Measurements from ENCODE around the gene IMMP2L.

DNA sequence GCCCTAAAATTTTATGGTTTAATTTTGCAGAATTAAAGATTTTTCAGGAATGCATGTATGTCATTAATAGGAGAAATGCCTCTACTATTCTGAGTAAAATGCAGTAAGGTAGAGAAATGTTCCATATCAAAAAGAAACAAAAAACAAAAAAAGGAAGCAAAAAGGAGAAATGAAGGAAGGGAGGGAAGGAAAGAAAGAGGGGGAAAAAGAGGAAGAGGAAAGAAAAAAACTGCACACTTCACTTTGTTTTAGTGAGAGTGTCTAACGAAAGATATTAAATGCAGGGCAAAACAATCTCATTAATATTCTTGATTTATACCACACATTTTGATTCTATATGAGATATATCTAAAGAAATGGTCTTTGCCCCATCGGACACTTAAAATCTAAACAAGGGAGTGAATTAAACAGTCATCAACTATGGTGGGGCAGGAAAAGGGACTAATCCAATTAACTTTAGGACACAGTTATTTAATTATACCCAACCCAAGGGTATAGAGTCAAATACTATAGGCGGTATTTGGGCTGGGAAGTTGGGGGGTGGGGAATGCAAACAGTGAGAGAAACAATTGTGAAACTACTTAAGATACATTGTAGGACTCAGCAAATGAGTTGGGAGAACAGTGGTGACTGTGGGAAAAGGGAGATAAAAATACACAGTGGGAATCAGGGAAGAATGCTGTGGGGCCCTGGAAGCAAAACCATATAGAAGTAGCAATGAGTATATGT lies 27.0 kb downstream of the IMMP2L start:
- TF ChIP-seq CTCF (IDR thresholded peaks at IDR 0.05): no peak
- TF ChIP-seq POLR2A (IDR thresholded peaks at IDR 0.05): no peak
